Heart left ventricle (tissue), 16 donors: ENCODE results near the gene CPEB1. TPM values are rescaled to one million over a fixed set of nuclear protein-coding genes. Genes with fewer than 3 reads are reported as not detected.
A peak's percentile ranks its signal among the peaks of the same experiment; 100 is the strongest.

Experiments
- ATAC-seq, 4 donors: fragments of 200-7000 bp; cut with Tn5 transposase; one replicate each; pipeline ENCODE4 v1.9.1; 2020 to 2022; ENCODE audit warnings: moderate library complexity in 4 of 4, mild to moderate bottlenecking in 3 of 4, moderate number of reproducible peaks in 1 of 4
- DNase-seq, 5 donors: peaks; one replicate each; pipeline ENCODE4 v3.0.0-alpha.2; 2020
- H3K27ac ChIP-seq, 12 donors: fragments of 200-600 bp; sonication (generic) in 4 of 12; one replicate each; pipeline versions ENCODE4 v1.5.0 to v1.8.0; 2016 to 2022; ENCODE audit warnings: mild to moderate bottlenecking in 2 of 12
- H3K27me3 ChIP-seq, 9 donors: fragments of 200-600 bp; sonication (generic) in 2 of 9; one replicate each; pipeline versions ENCODE4 v1.5.1 to v1.8.0; 2016 to 2022; ENCODE audit warnings: mild to moderate bottlenecking in 3 of 9
- H3K36me3 ChIP-seq, 9 donors: fragments of 200-600 bp; sonication (generic) in 2 of 9; one replicate each; pipeline versions ENCODE4 v1.5.0 to v1.8.0; 2018 to 2022; ENCODE audit warnings: mild to moderate bottlenecking in 2 of 9
- H3K4me1 ChIP-seq, 12 donors: fragments of 200-600 bp; sonication (generic) in 4 of 12; one replicate each; pipeline versions ENCODE4 v1.5.0 to v1.8.0; 2016 to 2022; ENCODE audit warnings: mild to moderate bottlenecking in 3 of 12
- H3K4me3 ChIP-seq, 12 donors: fragments of 200-600 bp; sonication (generic) in 4 of 12; one replicate each; pipeline versions ENCODE4 v1.5.0 to v1.8.0; 2017 to 2022; ENCODE audit warnings: mild to moderate bottlenecking in 9 of 12, moderate library complexity in 4 of 12
- H3K9me3 ChIP-seq, 12 donors: fragments of 200-600 bp; sonication (generic) in 4 of 12; one replicate each; pipeline versions ENCODE4 v1.5.0 to v1.8.0; 2016 to 2022; ENCODE audit warnings: mild to moderate bottlenecking in 1 of 12
- CTCF ChIP-seq, 12 donors: fragments of 200-600 bp; sonication (generic) in 4 of 12; IDR thresholded peaks; one replicate each; pipeline versions ENCODE4 v1.5.0 to v1.8.0; 2018 to 2022; ENCODE audit warnings: antibody characterized with exemption in 12 of 12, mild to moderate bottlenecking in 5 of 12
- POLR2A ChIP-seq, 2 donors: fragments of 450-650 bp; IDR thresholded peaks; one replicate each; pipeline ENCODE4 v1.6.1; 2017; ENCODE audit warnings: antibody characterized with exemption in 2 of 2, mild to moderate bottlenecking in 2 of 2, moderate library complexity in 2 of 2
- WGBS, 4 donors: extraction: QIAGEN DNeasy Blood & Tissue Kit in 2 of 4; methylation state at CpG; one replicate each; pipeline versions ENCODE4 v1.1.5 to v1.1.7; 2013 to 2018; 5-methylcytosine and 5-hydroxymethylcytosine counted together
- intact Hi-C, 10 donors: fragments of 100-400 bp; cut with DNase I; formaldehyde crosslinking; loops; one replicate each; pipeline versions ENCODE4 v1.11.1 to v1.14.2; 2022
- polyA plus RNA-seq, 2 donors: library from polyadenylated mRNA; stranded (reverse); fragments of 200-250 nt; gene quantifications; one replicate each; pipeline ENCODE4 v1.2.3, GENCODE V29; 2013
- total RNA-seq, 9 donors: library from RNA; depleted of rRNA in 2 of 9; stranded (reverse); fragments of >200 nt in 2 of 9; fragmentation: NEBNext Ultra II Directional in 3 of 9; extraction: Animal tissue kit (Norgen Biotek cat#: 25700) in 3 of 9; gene quantifications; one replicate each; pipeline versions ENCODE4 v1.1.0 to v1.2.4, GENCODE V29; 2016 to 2023
- donor health status: ischemic (EF 13 %, LVEDD 7.1; RV severe dilation, severe dysfunction).
- donor health status: healthy with polysubstance abuse.
- donor health status: DM: no; HTN: yes; CAD: no.
- donor health status: DM: no; HTN: no; CAD: no.
- donor health status: ischemic (EF 25% LVEDD 6.9; RV normal size, moderate dysfunction).
- donor health status: ischemic (EF 25% LVEDD 5.7; RV mildly dilated, moderate dysfunction).
- donor health status: healthy.
- donor health status: DM: yes; HTN: yes; CAD: no.
- donor health status: ischemic (EF 35%, LVEDD 5.7; RV mildly dilated, moderate dysfunction).
- donor health status: nonischemic (EF 11% LVEDD 7.7; RV severe dilation, severe dysfunction).
- donor health status: DM: yes; HTN: yes; CAD: no.
- donor health status: PGD.
- donor health status: ischemic (EF 29% LVEDD 5.4; RV normal size, mild dysfunction).
- donor health status: nonischemic (EF 23%, LVEDD 6.1; RV moderate dilation, normal function).

The CPEB1 gene
- total and polyA plus RNA-seq, 11 donors, result 0.07 to 8.7 (median 0.54) TPM; not detected in 1

GRCh38 chr15:82575335-82575734 lies 71.8 kb downstream of the CPEB1 start:
- Histone ChIP-seq H3K27me3 (peaks cover 0 to 2% (median 0%) of the 10 kb centered on the region in 9 donors), H3K36me3 (no peaks in the 10 kb centered on the region), H3K27ac (no peak overlapping the region), H3K4me1 (peaks cover 0 to 12% (median 4%) of the 10 kb centered on the region in 12 donors), H3K9me3 (no peaks in the 10 kb centered on the region), H3K4me3 (no peak overlapping the region)
- intact Hi-C loops, result no loop called here
- no peak for ATAC-seq
- DNase-seq, result no peak
- TF ChIP-seq CTCF (IDR thresholded peaks at IDR 0.05), result no peak
- no peak for TF ChIP-seq POLR2A (IDR thresholded peaks at IDR 0.05)
- WGBS, 4 donors, result 62 to 74% (median 69%) methylated on average over 3 of the region's 3 CpGs

GRCh38 chr15:82572986-82573385 lies 74.2 kb downstream of the CPEB1 start:
- H3K9me3 ChIP-seq, result no peaks in the 10 kb centered on the region
- intact Hi-C loops, result loop anchor here in 1 of 10 donors (5.0 kb wide), 1 partner anchor 49 kb away; no protein-coding TSS in a partner anchor
- ATAC-seq (no peak), DNase-seq (no peak)
- no peaks in the 10 kb centered on the region for H3K36me3 ChIP-seq
- TF ChIP-seq POLR2A (IDR thresholded peaks at IDR 0.05) (no peak), CTCF (IDR thresholded peaks at IDR 0.05) (no peak)
- WGBS, 4 donors, result 56 to 63% (median 60%) methylated on average over 3 of the region's 3 CpGs
- peaks cover 0 to 2% (median 0%) of the 10 kb centered on the region in 9 donors for H3K27me3 ChIP-seq
- peaks cover 0 to 12% (median 4%) of the 10 kb centered on the region in 12 donors for H3K4me1 ChIP-seq
- H3K27ac ChIP-seq, result no peak overlapping the region
- H3K4me3 ChIP-seq, result no peak overlapping the region

- H3K4me3 ChIP-seq, result peak overlapping the region in 7 of 12 donors; percentile 35 to 60 (median 53)
These were observed 74.9 kb downstream of the CPEB1 start for GRCh38 chr15:82572311-82572710.

More at GRCh38 chr15:82572311-82572710, 74.9 kb downstream of the CPEB1 start:
- peaks cover 0 to 12% (median 4%) of the 10 kb centered on the region in 12 donors for H3K4me1 ChIP-seq
- no peaks in the 10 kb centered on the region for H3K36me3 ChIP-seq
- no peaks in the 10 kb centered on the region for H3K9me3 ChIP-seq
- TF ChIP-seq POLR2A (IDR thresholded peaks at IDR 0.05), result no peak
- TF ChIP-seq CTCF (IDR thresholded peaks at IDR 0.05), result no peak
- H3K27me3 ChIP-seq, result peaks cover 0 to 2% (median 0%) of the 10 kb centered on the region in 9 donors
- H3K27ac ChIP-seq, result peak overlapping the region in 3 of 12 donors; percentile 53 to 70 (median 65)
- DNase-seq, result no peak
- ATAC-seq, result no peak
- intact Hi-C loops, result loop anchor here in 1 of 10 donors (5.0 kb wide), 1 partner anchor 50 kb away; no protein-coding TSS in a partner anchor
- 72 to 83% (median 76%) methylated on average over 5 of the region's 5 CpGs for WGBS, 4 donors
